NAMALWA (cell line): Measurements from ENCODE around the gene NPY4R.
"Not testable (repeated sequence)": the region's sequence is repeated elsewhere in the genome, so short reads cannot be mapped to it uniquely, and the experiment has no call there.

Experiments used
- DNase-seq: peaks from one replicate; pipeline ENCODE4 v3.0.0-alpha.2; 2015; ENCODE audit warnings: low spot score

The NPY4R gene

DNA sequence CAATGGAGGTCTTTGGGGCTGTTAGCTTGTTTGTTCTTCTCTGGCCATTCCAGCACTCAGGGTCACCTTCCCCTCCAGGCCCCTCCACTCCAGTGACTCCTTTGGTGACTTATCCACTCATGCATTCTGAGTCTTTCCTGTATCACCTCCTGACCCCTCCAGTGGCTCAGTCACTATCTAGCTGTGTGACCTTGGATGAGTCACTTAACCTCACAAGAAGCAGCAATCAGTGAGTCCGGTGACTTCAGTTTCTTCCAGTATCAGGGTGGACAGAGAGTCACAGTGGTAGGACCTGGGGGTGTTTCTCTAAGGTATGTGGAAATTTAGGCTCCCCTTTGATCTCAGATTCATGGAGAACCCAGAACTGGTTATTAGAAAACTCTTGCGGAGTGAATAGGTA is 9.8 kb downstream of the NPY4R start:
- DNase-seq = not testable (repeated sequence)

DNA sequence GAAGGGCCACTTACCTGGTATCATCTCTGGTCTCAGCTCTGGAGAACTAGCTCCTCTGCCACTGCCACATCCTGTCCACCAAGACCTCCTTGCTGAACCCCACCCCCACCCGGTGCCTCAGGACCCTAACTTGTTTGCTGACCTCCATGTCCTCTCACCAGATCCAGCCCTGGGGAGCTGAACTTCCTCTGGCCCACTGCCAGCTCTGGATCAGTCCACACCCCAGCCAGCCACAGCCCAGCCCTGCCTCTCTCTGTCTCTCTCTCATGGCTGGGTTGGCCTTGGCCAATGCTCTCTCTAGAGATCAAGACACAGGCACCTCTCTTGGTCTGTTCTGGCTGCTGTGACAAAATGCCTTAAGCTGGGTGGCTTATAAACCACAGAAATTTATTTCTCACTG is 14.4 kb downstream of the NPY4R start:
- DNase-seq = not testable (repeated sequence)

DNA sequence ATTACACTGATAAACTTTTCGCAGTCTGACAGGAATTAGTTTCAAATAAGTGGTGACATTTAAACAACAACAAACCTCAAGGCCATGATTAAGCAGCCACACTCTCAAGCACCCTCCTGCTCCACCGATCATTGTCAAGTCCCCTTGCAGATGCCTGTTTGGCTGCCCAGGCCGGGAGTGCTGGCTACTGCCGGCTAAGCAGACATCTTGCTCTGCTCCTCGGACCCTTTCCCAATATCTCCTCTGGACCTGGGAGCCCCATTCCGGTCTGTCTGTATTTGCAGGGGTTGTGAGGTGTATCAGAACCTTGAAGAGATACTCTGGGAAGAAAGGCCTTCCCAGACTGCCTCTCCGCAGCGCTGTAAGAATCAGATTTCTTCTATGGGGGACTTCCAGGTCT is 14.9 kb downstream of the NPY4R start:
- DNase-seq = not testable (repeated sequence)

DNA sequence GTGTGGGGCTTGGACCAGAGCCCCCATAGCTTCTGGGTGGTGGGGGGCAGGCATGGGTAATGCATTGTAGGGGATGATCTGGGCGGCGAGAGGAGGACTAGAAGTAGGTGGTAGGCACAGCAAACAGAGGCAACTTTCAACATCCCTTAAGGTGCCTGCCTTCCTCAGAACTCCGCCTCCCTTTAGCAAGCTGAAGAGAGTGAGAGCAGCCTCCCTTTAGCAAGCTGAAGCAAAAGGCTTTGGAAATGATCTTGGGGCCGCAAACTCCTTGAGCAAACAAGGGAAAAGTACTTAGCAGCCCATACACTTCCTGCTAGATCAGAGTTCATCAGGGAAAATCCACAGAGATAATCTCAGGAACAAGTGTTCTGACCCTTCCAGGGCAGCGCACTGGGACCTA is 18.3 kb downstream of the NPY4R start:
- DNase-seq = not testable (repeated sequence)

DNA sequence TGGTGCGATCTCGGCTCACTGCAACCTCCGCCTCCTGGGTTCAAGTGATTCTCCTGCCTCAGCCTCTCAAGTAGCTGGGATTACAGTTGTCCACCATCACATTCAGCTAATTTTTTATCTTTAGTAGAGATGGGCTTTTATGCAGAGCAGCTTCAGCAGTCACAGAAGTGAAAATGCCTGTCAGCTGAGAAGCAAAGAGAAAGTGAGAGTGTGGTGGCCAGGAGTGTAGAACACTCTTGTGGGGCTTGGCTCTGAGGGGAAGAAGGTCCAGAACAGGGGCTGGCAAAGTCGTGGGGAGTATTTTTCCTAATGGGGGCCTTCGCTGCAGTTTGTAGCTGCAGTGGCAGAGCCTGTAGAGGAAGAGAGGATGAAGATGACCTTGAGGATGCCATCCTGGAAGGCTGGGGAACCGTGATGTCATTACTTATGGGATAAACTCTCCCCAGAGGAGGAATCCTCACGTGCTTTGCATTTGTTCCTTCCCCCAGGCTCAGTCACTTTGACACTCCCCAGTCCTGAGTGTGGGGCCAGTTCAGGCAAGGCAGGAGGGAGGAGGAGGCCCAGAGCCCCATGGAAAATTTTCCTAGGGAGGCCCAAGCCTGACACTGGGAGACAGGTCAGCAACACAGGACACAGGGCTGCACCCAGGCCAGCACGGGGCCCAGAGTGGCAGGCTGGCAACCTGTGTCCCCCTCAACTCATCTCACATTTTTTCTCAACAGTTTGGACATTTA is 20.2 kb downstream of the NPY4R start:
- not testable (repeated sequence) for DNase-seq

DNA sequence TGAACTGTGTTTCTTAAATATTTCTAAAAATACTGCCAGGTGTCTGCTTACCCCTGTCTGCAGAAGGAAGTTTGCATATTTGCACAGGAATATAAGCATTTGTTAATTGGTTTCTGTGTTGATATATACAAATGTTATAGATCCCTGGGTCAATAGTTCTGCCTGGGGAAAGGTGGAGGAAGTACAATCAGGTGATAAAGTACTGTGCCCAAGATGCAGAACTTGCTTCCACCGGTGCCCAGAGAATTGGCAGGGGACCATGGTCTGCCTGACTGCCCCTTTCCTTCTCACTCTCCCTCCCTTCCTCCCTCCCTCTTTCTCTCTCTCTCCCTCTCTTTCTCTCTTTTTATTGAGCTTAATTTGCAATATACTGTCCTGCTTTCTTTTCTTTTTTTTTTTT is 22.3 kb downstream of the NPY4R start:
- DNase-seq = not testable (repeated sequence)

DNA sequence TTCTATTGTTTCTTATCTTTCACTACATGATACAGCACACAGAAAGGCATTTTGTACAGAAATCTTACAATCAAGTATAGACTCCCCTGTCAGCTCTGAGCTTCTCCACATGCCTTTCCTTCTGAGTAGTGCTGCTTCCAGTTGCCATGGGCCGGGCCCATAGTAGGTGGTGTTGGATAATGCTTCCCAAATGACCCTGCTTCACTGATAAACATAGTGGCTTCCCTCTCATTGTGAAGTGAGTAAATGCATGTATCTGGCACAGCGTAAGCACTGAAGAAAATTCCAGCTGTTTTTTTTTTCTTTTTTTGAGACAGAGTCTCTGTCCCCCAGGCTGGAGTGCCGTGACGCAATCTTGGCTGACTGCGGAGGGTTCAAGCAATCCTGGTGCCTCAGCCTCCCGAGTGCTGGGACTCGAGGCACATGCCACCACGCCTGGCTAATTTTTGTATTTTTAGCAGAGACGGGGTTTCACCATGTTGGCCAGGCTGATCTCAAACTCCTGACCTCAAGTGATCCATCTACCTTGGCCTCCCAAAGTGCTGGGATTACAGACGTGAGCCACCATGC is 23.0 kb downstream of the NPY4R start:
- DNase-seq = not testable (repeated sequence)

DNA sequence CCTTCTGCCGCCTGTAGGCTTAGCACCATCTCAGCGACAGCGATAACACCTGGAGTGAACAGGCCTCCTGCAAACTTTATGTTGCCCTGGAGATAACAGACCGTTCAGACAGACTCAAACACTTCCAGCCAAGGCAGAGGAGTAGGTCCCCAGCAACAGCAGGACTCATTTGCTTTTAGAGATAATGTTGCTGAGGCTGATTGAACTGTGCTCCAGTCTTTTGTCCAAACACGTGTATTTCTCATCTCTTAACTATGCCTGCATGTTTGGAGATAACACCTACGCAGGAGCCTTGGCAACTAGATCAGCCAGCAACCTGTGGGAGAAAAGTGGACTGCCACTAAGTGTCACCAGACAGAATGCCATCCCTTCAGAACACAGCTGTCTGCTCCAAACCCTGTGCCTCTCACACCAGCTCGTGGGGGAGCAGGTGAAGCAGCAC is 23.9 kb downstream of the NPY4R start:
- DNase-seq = not testable (repeated sequence)

DNA sequence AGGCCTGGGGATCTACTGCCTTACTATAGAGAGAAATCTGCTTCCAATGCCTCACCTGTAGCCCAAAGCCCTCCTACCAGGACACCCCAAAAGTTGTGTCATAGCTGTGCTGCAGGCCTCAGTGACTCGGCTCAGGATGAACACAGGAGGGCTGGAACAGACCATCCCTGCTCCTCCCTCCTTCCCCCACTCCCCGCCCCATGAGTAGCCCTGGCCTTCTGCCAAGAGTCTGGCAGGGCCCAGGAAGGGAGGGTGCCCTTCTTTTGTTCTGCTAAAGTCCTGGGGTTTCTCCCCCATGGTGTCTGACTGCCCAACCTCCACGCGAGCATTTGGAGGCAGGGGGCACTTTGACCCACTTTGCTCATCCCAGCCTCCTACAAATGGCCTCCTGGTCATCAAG is 24.8 kb downstream of the NPY4R start:
- DNase-seq = not testable (repeated sequence)

DNA sequence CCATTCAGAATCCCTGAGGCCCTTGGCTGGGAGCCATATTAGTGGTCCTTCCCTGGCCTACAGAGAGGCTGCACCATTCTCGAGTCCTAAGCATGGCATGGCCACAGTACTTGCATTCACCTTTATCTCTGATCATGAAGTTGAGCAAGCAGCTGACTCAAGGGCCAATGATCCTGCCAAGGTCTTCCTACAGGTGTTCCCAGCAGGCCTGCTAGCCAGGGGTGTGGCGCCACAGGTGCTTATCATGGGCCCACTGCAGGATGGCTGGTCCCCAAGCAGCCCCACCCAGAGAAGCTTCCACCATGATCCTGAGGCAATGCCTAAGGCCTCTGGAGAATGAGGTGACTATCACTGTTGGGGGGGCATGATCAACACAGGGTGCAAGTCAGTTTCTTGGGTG is 42.2 kb downstream of the NPY4R start:
- not testable (repeated sequence) for DNase-seq

DNA sequence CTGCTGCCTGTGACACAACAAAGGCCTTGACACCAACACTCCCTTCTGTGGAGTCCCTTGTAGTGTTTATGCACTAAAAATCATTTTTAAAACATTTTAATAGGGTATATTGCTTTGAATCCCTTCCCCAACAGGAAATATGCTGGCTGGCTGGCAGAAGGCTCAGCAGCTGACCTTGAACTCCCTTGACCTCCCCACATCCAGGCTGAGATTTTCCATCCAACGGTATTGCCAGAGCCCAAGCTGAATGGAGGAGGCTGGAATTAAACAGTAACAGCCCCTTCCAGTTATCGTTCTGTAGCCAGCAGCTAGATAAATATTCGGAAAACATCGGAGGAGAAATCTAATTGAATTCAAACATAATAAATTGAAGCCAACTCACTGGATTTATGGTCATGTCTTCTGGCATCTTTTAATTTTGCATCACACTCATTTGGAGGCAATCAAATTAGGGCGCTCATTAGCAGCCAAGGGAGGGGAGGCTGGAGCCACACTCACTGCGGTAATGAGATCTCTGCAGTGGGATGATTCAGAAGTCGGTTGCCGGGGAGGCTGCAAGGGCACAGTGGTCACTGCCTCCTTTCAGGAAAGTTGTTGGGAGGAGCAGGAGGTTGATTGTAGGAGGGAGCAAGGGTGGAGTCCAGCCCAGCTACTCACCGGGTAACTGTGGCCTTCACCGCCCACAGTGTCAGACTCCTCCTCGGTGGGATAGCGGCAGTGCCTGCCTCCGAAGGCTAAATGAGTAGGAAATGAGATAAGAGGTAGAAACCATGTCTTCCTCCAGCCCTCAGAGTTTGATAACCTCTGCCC is 46.0 kb downstream of the NPY4R start:
- not testable (repeated sequence) for DNase-seq

DNA sequence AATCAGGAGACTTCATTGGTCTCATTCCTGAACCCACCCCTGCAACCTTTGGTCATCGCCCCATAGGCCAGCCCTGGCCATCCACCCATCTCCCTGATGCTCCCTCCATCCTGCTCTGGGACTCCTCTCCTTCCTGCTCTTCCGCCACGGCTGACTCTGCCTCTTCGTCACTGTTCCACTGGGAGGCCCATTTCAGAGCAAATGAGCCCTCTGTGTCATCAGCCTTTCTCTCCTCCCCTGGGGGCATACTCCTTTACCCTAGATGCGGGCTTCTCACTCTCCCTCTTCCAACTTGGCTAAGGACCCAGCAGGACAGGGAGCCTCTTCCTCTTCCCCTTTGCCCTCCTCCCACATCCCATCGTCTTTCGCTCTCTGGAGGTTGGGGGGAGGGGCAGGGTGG is 47.5 kb downstream of the NPY4R start:
- DNase-seq = not testable (repeated sequence)

DNA sequence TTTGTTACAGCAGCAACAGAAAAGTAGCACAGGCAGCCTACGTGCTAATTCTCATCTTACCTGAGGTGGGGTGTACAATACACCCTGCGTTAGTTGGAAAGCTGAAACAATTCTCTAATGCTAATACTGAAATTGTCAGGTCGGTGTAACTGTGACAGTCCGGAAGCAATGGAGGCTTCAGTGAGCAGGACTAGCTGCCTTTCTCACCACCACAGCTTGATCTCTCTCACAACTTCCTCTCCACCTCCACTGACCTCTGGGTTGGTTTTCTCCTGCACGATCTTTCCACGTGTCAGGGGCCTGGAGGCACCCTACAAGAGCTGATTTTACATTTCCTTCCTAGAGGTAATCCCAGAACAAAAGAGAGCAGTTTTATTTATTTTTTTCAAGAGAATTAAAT is 50.5 kb downstream of the NPY4R start:
- DNase-seq = not testable (repeated sequence)

DNA sequence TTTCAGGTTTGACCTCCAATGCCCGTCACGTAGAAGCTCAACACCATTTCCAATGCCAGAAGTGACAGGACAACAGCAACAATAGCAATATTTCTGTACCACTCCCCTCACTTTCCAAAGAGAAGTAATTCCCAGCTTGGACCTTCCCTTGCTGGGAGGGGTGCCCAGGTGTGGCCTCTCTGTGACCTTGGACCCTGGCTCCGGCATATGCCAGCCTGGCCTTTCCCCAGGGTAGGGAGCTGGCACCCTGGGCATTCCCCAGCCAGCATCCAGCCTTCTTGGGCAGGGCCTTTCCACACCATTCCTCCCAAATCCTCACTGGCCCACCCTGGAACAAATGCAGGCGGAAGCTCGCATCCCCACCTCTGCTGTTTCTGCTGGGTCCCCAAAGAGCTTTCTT is 53.1 kb downstream of the NPY4R start:
- DNase-seq = not testable (repeated sequence)

DNA sequence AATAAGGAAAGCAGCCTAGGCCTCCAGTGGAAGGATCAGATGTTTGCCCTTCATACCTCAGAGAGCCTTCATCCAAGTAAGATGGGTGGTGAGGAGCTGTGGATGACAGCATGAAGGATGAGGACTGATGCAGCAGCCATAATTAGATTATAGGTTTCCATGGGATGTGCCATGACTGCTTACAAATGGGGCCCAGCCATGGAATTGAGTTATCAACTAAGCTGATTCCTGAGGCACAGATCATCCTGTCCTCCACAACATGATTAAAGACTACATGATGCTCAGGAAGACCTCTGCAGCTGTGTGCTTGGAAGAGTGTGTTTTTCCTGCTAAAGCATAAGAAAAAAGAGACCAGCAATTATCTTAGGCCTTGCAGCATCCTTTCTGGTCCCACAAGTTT is 54.6 kb downstream of the NPY4R start:
- not testable (repeated sequence) for DNase-seq
